GM15510 (cell line): ENCODE data around the gene PTPRN2.

Experiments
- POLR2A ChIP-seq: IDR thresholded peaks from 3 replicates; pipeline ENCODE4 v1.6.1; 2011; ENCODE audit warnings: borderline replicate concordance; ENCODE audit not compliant: insufficient read length; ENCODE audit errors: extremely low read depth

PTPRN2 gene

DNA sequence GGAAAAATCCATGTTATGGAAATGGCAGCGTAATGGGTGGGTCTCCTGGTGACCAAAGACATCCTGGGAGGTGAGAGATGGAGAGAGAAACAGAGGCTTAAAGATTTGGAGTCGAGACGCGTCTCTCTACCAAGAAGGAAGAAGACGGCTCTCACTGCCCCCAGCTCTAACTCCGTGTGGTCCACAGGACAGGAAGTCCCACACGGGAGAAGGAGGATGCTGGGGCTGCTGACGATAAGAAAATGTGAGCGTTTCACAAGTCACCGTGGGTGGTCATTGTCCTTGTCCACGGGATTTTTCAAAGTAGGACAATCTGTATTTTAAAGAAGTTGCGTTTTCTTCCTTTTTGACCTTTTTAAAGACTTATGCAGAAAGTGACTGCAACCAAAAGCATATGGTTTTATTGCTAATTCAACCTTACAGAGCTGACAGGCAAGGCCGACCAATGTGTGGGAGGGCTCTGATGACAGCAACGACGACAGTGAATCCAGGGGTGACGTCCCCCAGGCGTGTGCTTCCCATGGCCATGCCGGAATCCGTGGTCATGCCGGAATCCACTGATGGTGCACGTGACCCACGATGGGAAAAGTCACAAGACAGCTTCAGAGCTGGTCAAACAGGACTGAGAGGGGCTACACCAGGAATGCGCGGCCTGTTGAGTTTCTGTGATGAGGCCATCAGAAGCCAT lies 341.2 kb downstream of the PTPRN2 start:
- TF ChIP-seq POLR2A = no peak

- TF ChIP-seq POLR2A = no peak
Measured at GRCh38 chr7:158245724-158246041, 341.9 kb downstream of the PTPRN2 start.

GRCh38 chr7:158244873-158245723 lies 342.5 kb downstream of the PTPRN2 start:
- TF ChIP-seq POLR2A = no peak

GRCh38 chr7:158244430-158244829 lies 343.2 kb downstream of the PTPRN2 start:
- no peak for TF ChIP-seq POLR2A

- no peak for TF ChIP-seq POLR2A
Measured at GRCh38 chr7:158241919-158242318, 345.7 kb downstream of the PTPRN2 start.

DNA sequence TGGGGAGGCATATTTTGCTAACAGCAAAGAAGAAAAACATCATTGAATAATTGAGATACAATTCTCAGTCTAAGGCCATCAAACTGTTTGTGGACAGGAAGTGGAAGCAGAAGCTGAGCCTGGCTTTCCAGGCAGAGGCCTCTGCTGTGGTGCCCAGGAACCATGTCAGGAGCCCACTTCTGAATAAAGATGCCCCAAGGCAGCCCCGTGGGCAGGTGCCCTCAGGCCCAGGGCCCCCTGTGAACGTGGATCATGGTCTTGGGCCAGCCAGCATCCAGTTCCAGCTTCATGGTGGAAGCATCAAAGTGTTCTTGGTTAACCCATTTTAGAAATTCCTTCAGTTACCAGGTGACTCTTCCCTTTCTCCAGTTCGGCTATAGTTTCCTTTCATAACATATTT lies 346.8 kb downstream of the PTPRN2 start:
- no peak for TF ChIP-seq POLR2A

GRCh38 chr7:158239290-158239981 lies 348.2 kb downstream of the PTPRN2 start:
- TF ChIP-seq POLR2A = no peak

DNA sequence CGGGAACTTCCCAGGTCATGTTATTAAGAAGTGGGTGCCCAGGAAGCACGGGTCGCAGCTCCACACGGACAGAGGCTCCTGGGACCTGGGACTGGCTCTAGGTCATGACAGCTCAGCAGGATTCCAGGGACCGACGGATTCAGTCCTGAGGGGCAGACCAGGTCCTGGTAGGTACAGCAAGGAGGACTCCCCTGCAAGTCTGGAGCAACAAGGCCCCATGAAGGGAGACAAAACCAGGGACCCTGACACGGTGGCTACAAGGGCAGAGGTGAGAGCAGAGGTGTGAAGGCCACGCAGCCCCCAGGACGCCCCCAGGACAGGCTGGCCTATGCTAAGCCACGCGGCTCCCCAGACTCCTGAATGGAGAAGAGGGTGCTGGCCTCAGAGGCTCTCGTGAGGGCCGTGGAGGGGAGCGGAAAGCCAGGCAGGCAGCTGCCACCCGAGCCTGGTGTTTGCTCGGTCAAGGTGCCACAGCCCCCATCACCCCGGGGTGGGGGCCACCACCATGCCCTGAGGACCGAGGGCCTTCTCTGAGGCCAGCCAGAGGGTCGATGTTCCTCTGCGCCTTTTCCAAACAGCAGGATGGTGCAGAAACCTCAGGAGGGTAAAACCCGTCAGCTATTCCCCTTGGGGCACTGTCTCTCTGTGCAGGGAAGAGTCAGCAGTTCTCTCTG lies 348.9 kb downstream of the PTPRN2 start:
- no peak for TF ChIP-seq POLR2A

- TF ChIP-seq POLR2A = no peak
Measured at GRCh38 chr7:158237672-158238335, 349.8 kb downstream of the PTPRN2 start.

- no peak for TF ChIP-seq POLR2A
Measured at GRCh38 chr7:158236400-158236799, 351.2 kb downstream of the PTPRN2 start.

DNA sequence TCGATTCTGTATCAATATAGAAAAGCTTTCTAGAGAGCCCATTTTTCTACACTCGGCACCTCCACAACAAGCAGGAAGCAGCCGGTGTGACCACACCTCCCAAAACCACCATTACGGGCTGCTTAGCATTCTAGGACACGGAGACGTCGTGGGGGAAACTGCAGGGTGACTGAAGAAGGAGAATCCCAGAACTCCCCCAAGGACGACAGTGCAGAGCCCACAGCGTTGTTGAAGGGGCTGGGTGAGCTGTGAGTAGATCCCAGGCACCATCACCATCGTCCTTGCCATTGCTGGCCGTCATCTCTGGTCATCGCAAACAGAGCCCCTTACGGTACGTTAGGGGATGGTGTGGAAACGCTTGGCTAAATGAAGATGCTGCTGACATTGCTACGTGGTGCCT lies 351.8 kb downstream of the PTPRN2 start:
- no peak for TF ChIP-seq POLR2A

DNA sequence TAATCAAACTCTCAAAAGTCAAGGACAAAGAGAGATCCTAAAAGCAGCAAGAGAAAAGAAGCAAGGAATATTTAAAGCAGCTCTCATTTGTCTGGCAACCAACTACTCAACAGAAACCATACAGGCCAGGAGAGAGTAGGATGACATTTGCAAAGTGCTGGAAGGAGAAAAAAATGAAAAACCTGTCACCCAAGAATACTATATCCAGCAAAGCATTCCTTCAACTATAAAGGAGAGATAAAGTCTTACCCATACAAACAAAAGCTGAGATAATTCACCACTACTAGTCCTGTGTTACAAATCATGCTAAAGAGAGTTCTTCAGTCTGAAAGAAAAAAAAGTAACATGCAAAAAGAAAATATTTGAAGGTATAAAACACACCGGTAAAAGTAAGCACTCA lies 357.7 kb downstream of the PTPRN2 start:
- no peak for TF ChIP-seq POLR2A

- no peak for TF ChIP-seq POLR2A
Measured at GRCh38 chr7:158228986-158229385, 358.6 kb downstream of the PTPRN2 start.

DNA sequence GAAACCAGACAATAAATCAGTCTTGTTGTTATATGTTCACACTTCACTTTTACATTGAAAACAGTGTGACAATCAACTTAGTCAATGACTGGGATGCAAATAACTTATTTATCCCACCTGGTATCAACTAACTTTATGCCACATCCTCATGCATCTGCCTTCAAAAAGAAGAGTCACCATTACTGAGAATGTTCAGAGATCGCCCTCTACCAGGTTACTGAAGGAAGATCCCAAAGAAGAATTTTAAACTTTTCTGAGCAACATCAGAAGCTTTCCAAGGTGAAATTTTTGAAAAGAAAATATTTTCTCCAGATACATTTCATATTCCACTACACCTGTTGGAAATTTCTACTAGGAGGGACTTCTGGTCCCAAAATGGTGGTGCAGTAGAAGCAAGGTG lies 359.5 kb downstream of the PTPRN2 start:
- no peak for TF ChIP-seq POLR2A
